OCI-LY1 (cell line): ENCODE results near the gene MAJIN.

Experiments used
- CTCF ChIP-seq: fragments of 200-600 bp; sonication (generic), shearing (Covaris generic); IDR thresholded peaks from 2 replicates; pipeline ENCODE4 v1.5.1; 2017; ENCODE audit warnings: mild to moderate bottlenecking, antibody characterized with exemption, low read length, moderate library complexity, mixed read lengths
- EZH2 ChIP-seq: fragments of 200-600 bp; sonication (generic), shearing (Covaris generic); IDR thresholded peaks from 2 replicates; pipeline ENCODE4 v1.8.0; 2017; ENCODE audit warnings: borderline replicate concordance, mixed run types, mild to moderate bottlenecking, antibody characterized with exemption, low read length, moderate library complexity, mixed read lengths

DNA sequence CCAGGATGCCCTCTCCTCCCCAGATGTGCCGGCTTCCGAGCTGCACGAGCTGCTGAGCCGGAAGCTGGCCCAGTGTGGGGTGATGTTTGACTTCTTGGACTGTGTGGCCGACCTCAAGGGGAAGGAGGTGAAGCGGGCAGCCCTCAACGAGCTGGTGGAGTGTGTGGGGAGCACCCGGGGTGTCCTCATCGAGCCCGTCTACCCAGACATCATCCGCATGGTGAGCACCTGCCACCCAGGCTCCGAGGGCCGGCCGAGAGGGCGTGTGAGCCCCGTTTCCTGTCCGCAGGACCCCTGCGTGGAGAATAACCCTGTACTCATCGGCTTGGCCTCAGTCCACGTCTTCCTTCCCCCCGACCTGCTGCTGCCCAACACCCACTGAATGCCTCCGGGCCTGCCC lies 45.2 kb downstream of the MAJIN start:
- TF ChIP-seq CTCF (no peak), EZH2 (no peak)
